G401 (cell line): ENCODE data around the gene GLS. TPM values are rescaled to one million over a fixed set of nuclear protein-coding genes. Genes with fewer than 3 reads are reported as not detected.
A peak's percentile ranks its signal among the peaks of the same experiment; 100 is the strongest.
"Not testable (repeated sequence)": the region's sequence is repeated elsewhere in the genome, so short reads cannot be mapped to it uniquely, and the experiment has no call there.

Source experiments
- DNase-seq: peaks from one replicate; pipeline ENCODE4 v3.0.0-alpha.2; 2015; ENCODE audit warnings: low spot score
- in situ Hi-C: cut with HindIII; loops from 2 replicates; pipeline ENCODE4 v1.10.0; 2016; ENCODE audit warnings: low sequenced_read_pairs, mixed read lengths
- total RNA-seq: library from RNA; depleted of rRNA; stranded (reverse); fragments of >200 nt; shearing (Covaris generic); gene quantifications from 2 replicates; pipeline ENCODE4 v1.2.3, GENCODE V29; 2014; rRNA removed

The GLS gene
- 33.1 and 36.6 TPM in 2 replicates for total RNA-seq

DNA sequence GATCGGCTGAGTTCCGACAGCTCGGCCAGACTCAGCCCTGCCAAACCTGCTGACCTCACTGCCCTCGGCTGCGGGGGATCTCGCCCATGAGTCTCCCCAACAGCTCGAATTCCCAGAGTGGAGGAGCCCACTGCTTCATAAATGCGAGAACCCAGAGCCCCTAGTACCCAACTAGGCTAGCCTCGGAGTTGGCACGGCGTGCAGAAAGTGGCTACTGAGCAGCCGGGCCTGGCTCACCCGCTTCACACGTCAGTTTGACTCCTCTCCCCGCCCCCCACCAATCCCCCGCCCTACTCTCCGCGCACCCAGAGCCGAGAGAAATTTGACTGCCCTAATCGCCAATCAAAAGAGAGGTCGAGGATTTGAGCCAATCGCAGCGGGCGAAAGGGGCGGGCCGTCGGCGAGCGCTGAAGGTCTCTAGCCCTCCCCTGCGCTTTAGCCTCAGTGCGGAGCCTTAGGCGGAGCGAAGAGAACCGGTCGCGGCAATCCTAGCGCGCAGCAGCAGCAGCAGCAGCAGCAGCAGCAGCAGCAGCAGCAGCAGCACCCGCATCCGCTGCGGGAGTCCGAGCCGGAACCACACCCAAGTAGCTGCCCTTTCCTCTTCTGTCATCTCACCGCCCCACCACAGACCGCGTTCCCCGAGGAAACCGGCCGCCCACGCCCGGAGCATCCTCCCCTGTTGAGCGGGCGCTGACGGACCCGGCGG is at the start of gene GLS:
Gene GLS, plus strand, starts transcription at position 444 of the 706 bp plus-strand sequence. CDS start 264 bp downstream, outside the sequence.
- DNase-seq, result peak; percentile 99
- in situ Hi-C loops, result no loop called here

DNA sequence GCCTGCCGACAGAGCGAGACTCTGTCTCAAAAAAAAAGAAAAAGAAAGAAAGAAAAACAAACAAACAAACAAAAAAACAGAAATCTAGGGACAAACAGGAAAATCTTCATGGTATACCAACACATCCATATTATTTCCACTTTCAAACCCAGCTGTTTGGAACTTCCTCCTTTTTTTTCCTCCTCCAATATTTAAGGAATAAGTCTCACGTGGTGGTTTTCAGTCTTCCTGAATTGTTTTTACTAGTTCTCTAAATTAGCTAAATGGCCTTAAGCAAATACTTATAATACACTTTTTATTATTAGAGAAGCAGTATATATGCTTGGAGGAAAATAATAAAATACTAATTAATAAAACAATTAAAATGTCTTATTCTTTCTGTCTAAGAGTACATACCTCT is 48.7 kb upstream of the GLS start:
- DNase-seq, result no peak

DNA sequence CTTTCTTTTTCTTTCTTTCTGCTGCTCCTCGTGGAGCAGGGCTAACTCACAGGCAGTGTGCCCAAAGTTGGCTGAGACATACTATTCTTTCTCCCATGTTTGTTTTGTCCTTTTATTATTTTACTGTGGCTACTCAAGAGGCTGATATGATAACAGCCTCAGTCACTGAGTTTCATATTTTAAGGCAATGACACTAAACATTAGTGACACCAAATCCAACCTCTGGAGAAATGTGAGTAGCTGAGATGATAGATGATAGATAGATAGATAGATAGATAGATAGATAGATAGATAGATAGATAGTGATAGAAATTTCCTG is 45.8 kb upstream of the GLS start:
- no peak for DNase-seq
- in situ Hi-C loops, result no loop called here

More for the DNA sequence above, 48.7 kb upstream of the GLS start:
- in situ Hi-C loops, result no loop called here

DNA sequence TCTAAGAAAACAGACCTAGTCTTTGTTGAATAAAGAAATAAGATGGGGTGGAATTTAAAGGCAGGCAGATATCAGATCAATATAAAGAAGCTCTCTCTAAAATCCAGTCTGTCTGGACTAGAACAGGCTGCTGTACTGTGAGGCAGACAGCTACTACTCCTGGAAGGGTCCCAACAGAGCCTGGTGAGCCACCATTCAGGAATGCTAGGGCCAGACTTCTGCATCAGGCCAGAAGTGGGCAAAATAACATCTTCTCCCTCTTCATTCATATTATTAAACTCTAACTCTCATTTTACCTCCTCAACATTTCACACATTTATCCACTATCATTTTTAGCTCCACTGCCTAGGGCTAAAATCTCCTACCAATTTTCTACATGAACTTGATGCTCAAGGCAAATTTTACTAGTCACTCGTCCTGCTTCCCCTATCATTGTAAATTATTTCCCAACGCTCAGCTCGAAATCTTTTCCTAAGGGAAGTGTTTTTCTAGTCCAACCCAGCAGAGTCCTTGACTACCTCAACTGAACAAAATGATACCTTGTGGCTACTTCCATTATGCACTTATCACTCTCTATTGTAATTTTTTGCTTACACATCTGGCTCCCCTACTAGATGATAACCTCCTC is 45.2 kb upstream of the GLS start:
- in situ Hi-C loops, result no loop called here
- no peak for DNase-seq

DNA sequence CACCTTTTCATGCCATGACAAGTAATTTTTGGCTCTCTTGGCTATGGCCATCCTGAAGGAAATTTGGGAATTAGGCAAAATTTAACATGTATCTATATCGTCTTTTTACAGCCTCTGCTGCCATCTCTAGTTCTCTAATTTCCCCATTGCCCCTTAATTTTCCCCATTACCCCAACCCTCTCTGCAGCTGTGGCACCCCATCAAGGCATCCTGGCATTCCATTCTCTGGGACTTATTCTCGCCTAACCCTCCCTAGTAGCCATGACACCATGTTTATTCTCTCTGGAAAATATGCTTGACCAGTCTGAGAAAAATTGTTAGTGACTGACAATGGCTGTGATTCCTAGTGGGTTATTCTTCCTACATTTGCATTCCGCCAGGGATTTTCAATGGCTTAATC is 43.9 kb upstream of the GLS start:
- in situ Hi-C loops, result no loop called here
- DNase-seq, result no peak

DNA sequence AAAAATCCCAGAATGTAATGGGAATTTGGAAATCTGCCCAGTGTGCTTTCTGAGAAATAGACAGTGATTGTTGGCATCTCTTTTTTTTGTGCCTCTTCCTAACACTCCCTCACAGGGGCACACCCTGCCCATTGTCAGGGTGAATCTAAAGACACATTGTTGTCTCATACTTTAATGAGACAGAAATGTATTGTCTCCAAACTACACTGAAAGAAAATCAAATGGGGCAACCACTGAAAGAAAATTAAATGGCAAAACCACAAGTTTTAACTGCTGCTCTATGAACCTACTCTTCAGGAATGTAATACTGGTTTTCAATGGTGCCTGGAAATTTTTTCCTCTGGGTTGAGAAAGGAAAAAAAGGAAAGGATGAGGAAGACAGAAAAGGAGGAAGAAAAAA is 43.2 kb upstream of the GLS start:
- no peak for DNase-seq
- in situ Hi-C loops, result no loop called here

DNA sequence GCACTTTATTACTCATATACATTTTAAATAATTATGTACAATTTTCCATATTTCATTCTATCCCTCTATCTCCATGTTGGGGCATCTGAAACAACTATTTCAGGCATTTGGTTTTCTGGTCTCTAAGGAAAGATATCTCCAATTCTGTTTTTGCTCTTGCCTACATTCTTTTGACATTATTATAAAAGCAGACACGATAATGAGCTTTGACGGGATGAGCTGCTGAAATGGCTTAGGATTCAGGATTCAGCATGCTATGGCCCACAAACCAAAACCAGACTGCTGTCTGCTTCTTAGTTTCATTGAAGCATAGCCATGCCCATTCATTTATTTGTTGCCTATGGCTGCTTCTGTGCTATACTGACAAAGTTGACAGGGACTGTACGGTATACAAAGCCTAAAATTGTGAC is 42.7 kb upstream of the GLS start:
- no peak for DNase-seq
- in situ Hi-C loops, result no loop called here

DNA sequence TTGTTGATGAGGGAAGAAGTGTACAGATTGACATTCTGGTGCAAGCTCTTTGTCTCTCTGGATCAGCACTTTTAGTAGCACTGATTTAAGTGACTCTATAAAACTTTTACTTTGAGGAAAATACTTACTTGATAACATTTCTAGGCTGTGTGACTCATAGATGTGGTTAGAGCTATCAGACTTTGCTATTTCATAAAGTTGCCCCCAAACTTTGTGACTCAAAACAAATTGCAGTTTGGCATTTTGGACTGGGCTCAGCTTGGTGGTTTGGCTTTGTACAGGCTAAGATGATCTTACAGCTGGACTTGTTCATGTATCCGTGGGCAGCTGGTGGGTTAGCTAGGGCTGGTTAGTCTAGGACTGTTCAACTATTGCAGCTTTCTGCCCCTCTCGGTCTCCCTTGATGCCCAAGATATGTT is 42.1 kb upstream of the GLS start:
- in situ Hi-C loops, result no loop called here

DNA sequence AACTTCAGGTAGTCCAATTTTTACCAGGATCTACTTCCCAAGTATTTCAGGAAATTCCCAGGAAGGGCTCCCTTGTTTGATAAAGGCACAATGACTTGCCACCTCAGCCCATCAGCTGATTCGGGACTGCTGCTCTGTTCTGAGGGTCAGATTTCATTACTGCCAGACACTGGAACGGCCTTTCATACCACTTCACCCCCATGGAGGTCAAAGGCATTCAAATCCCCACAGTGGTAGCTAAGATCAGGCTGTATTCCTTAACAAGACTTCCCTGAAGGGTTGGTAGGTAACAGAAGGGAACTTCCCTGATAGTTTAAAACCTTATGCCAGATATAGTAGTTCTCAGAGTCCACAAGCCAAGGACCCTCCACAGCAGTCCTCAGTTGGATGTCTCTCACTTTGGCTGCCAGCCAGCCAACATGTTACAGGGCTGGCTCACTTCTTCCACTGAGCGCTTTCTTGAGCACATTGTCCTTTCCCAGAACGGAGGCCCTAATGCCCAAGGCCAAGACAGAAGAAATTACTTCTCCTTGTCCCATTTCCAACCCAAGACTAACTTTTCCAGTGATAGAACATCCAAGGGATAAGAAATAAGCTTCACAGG is 40.0 kb upstream of the GLS start:
- peak; percentile 31 for DNase-seq
- in situ Hi-C loops, result no loop called here

More for the DNA sequence above, 42.1 kb upstream of the GLS start:
- no peak for DNase-seq

DNA sequence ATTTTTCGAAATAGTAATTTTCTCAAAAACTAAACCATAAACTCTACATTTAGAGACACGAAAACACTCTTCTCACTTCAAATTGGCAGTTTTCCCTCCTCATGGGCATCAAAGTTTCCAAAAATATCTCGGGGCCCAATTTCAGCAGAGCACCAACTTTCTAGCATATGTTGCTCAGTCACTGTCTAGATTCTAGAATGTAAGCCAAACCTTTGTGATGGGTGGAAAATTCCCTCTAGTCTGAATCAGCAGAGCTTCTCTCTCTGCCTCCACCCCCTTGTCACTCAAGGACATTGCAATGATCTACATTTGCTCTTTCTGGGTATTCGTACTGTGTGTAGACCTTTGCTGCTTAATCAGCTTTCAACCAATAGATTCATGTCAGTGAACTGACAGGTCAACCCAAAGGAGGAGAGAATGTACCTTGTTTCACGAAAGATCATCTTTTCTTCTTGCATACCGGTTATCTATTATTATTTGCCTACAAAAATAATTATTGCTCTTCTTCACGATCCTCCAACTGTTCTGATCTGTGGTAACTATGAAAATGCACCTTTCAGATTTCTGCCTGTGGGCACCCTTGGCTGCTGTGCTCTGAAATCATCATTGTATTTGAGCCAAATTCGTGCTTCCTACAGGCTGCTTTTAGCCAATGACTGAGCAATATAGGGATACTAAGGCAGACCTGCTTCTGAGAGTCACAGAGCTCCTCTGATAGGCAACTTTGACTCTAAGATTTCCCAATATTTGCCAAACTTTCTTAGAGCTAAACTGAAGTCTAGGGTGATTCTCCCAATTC is 38.7 kb upstream of the GLS start:
- in situ Hi-C loops, result no loop called here
- peak; percentile 97 for DNase-seq

DNA sequence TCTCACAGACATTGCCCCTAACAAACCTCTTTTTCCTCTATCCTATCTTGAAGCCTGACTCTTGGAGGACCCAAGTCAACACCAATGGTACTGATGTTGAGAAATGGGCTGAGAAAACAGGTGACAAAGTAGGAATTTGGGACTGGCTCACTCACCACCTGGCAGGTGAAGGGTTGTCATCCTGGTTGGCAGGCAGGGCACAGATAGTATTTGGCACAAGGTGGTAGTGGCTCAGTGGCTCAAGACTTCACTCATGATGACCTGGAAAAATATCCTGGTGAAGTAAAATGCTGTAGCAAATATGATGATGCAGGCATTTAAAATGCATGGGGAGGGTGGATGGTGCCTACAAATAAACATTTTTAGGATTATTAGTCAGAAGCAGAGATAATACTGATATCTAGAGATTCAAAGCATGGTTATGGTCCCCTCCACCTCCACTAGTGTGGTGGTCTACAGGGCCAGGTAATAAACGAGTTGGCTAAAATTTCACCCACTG is 38.0 kb upstream of the GLS start:
- in situ Hi-C loops, result no loop called here
- peak; percentile 78 for DNase-seq

DNA sequence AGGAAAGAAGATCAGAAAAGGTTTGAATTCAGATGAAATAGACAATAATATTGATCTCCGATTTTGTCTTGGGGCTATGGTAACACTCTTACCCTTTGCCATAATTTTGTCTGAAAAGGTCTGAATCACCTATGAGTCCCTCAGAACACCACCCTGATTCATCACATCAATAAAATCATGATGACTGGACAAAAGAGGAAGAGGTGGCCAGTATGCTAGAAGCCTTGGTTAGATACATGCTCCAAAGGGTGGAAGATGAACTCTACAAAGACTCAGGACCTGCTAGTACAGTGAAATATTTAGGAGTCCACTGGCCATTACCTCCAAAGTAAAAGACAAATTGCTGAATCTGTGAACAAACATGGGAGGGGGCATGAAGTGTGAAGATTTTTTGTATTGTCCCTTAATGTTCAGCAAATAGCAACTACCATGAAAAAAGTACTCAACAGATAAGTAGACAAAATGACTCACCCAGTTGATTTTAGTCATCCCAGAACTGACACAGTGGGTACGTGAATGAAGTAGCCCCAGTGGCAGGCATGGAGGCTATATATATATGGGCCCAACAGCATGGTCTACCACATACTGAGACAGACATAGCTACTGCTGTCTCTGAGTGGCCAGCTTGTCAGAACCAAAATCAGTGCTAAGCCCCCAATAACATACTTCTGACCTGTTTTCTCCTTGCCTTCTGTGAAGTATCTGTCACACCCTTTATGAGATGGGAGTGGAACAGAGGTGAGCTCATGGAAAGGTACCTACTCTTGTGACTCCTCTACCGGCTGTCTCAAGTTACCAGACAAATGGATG is 36.5 kb upstream of the GLS start:
- in situ Hi-C loops, result no loop called here
- no peak for DNase-seq

DNA sequence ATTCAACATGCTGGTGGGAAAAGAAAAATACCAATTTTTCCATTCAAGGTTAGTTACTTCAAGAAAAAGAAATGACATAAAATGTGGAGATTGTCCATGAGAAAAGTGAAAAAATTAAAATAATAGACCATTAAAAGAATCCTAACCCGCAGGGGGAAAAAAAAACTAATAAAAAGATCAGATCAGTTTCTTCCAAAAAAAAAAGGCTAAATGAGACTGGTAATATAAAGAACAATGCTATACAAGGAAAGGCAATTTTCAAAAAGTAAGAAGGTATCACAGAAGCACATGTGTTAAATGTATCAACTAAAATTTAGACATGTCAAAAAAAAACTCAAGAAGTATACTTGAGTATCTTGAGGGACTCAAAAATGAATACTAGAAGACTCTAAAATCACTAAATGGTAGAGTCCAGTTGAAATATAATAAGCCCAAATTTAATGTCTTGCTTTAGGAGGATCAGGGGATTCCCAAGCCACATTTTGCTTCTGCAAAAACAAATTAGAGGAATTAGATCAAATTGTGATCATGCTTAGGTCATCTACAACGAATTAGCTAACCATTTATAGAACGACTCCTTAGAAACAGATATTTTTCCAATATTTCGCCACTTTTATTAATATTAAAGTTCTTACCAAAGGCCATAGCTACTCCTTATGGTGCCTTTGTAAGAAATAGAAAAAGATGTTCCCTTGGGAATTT is 35.8 kb upstream of the GLS start:
- no peak for DNase-seq
- in situ Hi-C loops, result no loop called here

DNA sequence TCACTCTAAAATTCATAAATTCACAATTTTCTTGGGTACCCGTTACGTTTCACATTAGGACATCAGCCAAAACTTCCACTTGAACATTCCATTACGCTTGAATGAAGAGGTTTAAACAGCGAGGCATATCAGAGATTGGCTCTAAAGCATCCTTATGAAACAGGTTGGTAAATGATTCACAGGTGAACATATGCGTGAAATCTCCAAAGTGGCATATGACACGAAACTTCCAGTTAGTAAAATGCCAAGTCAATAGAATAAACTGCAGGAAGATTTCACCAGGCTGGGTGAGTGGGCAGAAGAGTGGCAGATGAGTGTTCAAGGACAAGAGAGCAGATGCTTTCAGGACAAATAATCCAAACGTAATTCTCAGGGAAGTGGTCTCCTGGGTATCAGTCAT is 33.9 kb upstream of the GLS start:
- in situ Hi-C loops, result no loop called here
- DNase-seq, result peak; percentile 43

DNA sequence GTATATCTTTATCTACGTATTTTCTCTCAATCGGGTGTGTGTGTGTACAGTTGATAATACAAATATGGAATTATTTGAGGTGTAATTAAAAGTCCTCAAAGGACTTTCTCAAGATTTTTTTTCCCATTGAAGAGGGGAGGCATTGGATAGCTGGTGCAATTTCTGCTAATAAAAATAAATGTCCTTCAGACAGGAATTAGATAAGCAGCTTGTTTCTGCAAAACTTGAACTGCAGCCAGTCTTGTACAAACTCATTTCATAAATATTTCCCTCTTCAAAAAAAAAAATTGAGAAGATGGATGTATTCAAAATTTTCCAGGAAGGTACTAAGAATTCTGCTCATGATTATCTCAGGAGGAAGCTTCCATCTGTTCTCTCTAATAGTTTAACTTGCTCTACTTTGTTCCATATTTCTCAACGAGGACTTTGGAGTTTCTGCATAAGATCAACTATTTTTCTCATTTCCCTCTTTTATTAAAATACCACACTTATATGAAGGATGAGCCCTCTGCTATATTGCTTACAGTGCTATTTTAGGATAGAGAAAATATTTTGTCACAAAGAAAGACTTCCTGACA is 33.0 kb upstream of the GLS start:
- DNase-seq, result peak; percentile 77
- in situ Hi-C loops, result no loop called here

DNA sequence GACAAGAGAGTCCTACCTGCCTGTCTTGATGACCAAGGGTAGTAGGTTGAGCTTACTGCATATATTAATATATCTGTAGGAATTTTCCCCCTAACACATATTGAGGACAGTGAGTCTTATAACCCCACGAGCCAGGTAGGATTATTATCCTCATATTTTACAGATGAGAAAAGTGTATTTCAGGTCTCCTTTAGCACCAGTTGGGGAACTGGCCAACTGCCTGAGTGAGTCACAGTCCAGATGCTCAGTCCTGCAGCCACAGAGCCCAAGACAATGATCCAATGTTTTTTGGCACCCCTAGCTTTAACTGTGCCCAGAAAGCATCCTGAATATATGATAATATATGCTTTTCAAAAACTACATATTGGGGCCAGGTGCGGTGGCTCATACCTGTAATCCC is 30.8 kb upstream of the GLS start:
- peak; percentile 59 for DNase-seq
- in situ Hi-C loops, result no loop called here

DNA sequence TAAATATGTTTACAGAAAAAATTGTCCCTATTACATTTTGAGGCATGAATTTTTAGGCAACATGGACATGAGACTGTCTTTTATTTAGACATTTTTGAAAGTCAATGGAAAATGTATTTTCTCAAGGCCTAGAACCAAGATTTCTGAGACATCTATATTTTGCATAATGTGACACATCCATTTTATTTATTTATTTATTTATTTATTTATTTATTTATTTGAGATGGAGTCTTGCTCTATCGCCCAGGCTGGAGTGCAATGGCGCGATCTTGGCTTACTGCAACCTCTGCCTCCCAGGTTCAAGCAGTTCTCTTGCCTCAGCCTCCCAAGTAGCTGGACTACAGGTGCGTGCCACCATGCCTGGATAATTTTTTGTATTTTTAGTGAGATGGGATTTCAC is 27.6 kb upstream of the GLS start:
- in situ Hi-C loops, DNase-seq: not testable (repeated sequence)
